GM23248 (cell line): ENCODE data around the gene TEDDM1. TPM values are rescaled to one million over a fixed set of nuclear protein-coding genes. Genes with fewer than 3 reads are reported as not detected.

Experiments used
- DNase-seq: peaks from one replicate; pipeline ENCODE4 v3.0.0-alpha.2; 2015
- H2AFZ ChIP-seq: fragments of 200-600 bp; sonication (generic); 2 replicates; pipeline ENCODE4 v1.6.1; 2016; ENCODE audit warnings: antibody characterized with exemption
- H3F3A ChIP-seq: fragments of 200-600 bp; sonication (generic); 2 replicates; pipeline ENCODE4 v1.6.1; 2016; ENCODE audit warnings: mild to moderate bottlenecking, antibody characterized with exemption, mixed run types; ENCODE audit not compliant: insufficient read depth
- H3K27ac ChIP-seq: fragments of 200-600 bp; sonication (generic); 2 replicates; pipeline ENCODE4 v1.5.1; 2016; ENCODE audit warnings: mild to moderate bottlenecking
- H3K27me3 ChIP-seq: fragments of 200-600 bp; sonication (generic); replicated peaks from 2 replicates; pipeline ENCODE4 v1.6.1; 2016; ENCODE audit warnings: mild to moderate bottlenecking; ENCODE audit not compliant: insufficient read depth
- H3K36me3 ChIP-seq: fragments of 200-600 bp; sonication (generic); 2 replicates; pipeline ENCODE4 v1.6.1; 2016; ENCODE audit warnings: low read depth, mild to moderate bottlenecking
- H3K4me1 ChIP-seq: fragments of 200-600 bp; sonication (generic); 2 replicates; pipeline ENCODE4 v1.6.1; 2016; ENCODE audit warnings: mild to moderate bottlenecking; ENCODE audit not compliant: insufficient read depth
- H3K4me2 ChIP-seq: fragments of 200-600 bp; sonication (generic); one replicate; pipeline ENCODE4 v1.6.1; 2016; ENCODE audit warnings: mild to moderate bottlenecking; ENCODE audit not compliant: unreplicated experiment
- H3K4me3 ChIP-seq: fragments of 200-600 bp; sonication (generic); 2 replicates; pipeline ENCODE4 v1.5.1; 2016; ENCODE audit warnings: mild to moderate bottlenecking
- H3K79me2 ChIP-seq: fragments of 200-600 bp; sonication (generic); 2 replicates; pipeline ENCODE4 v1.6.1; 2016; ENCODE audit warnings: mild to moderate bottlenecking; ENCODE audit not compliant: insufficient read depth
- H3K9ac ChIP-seq: fragments of 200-600 bp; sonication (generic); 2 replicates; pipeline ENCODE4 v1.6.1; 2016; ENCODE audit warnings: mild to moderate bottlenecking
- H3K9me2 ChIP-seq: fragments of 200-600 bp; sonication (generic); 2 replicates; pipeline ENCODE4 v1.6.1; 2016; ENCODE audit warnings: mixed run types, mild to moderate bottlenecking, moderate library complexity; ENCODE audit not compliant: insufficient read depth
- H3K9me3 ChIP-seq: fragments of 200-600 bp; sonication (generic); one replicate; pipeline ENCODE4 v1.6.1; 2017; ENCODE audit warnings: low read depth
- H4K20me1 ChIP-seq: fragments of 200-600 bp; sonication (generic); 2 replicates; pipeline ENCODE4 v1.6.0; 2016; ENCODE audit not compliant: insufficient read depth
- EZH2 ChIP-seq: fragments of 200-600 bp; sonication (generic); IDR thresholded peaks from 2 replicates; pipeline ENCODE4 v1.6.1; 2018; ENCODE audit warnings: antibody characterized with exemption, mild to moderate bottlenecking; ENCODE audit not compliant: insufficient read depth, poor library complexity, severe bottlenecking
- EZH2phosphoT487 ChIP-seq: fragments of 200-600 bp; sonication (generic); IDR thresholded peaks from 2 replicates; pipeline ENCODE4 v1.6.1; 2018; ENCODE audit warnings: antibody characterized with exemption, moderate library complexity, mild to moderate bottlenecking, low read depth; ENCODE audit not compliant: insufficient read depth
- WGBS, 2 experiments: methylation state at CpG; one replicate each; pipeline ENCODE4 v1.1.6; 2015 to 2017; ENCODE audit warnings: low lambda C conversion rate in 2 of 2, low coverage in 1 of 2; ENCODE audit errors: missing lambda C conversion rate in 2 of 2; 5-methylcytosine and 5-hydroxymethylcytosine counted together
- in situ Hi-C: fragments of 300-500 bp; cut with MboI; formaldehyde crosslinking; loops from 2 replicates; pipeline ENCODE4 v1.15.0; 2020
- polyA plus RNA-seq: library from polyadenylated mRNA; unstranded; fragments of >200 nt; fragmentation: Nextera tagmentation; extraction: Ambion mirVana; gene quantifications from 2 replicates; pipeline ENCODE4 v1.2.1, GENCODE V29; 2016
- total RNA-seq: library from RNA; depleted of rRNA; stranded (reverse); fragments of >200 nt; shearing (Covaris generic); gene quantifications from 2 replicates; pipeline ENCODE4 v1.2.3, GENCODE V29; 2014

The TEDDM1 gene
- total and polyA plus RNA-seq, 2 experiments from 2014 or later: not detected

- in situ Hi-C loops: no loop called here
- Histone ChIP-seq H3K9me2 (no peaks in the 10 kb centered on the region), H3F3A (peaks cover 36% of the 10 kb centered on the region), H3K27ac (no peak overlapping the region), H3K9me3 (no peaks in the 10 kb centered on the region), H3K27me3 (no peaks in the 10 kb centered on the region), H3K9ac (no peak overlapping the region), H4K20me1 (no peaks in the 10 kb centered on the region), H3K36me3 (peaks cover 57% of the 10 kb centered on the region), H2AFZ (no peak overlapping the region), H3K79me2 (peaks cover 43% of the 10 kb centered on the region), H3K4me3 (no peak overlapping the region), H3K4me2 (no peak overlapping the region), H3K4me1 (peaks cover 9% of the 10 kb centered on the region)
- WGBS, 2 experiments: 96 to 100% methylated on average over 2 of the region's 2 CpGs
- no peak for DNase-seq
- TF ChIP-seq EZH2phosphoT487 (no peak), EZH2 (no peak)
Measured at GRCh38 chr1:182387566-182387965, 12.9 kb downstream of the TEDDM1 start.

- H3K36me3 ChIP-seq: peaks cover 59% of the 10 kb centered on the region
Measured at GRCh38 chr1:182386980-182387379, 13.5 kb downstream of the TEDDM1 start.

GRCh38 chr1:182385885-182386853 lies 14.3 kb downstream of the TEDDM1 start:
- peaks cover 45% of the 10 kb centered on the region for H3F3A ChIP-seq
- H3K9ac ChIP-seq: no peak overlapping the region
- H3K4me2 ChIP-seq: no peak overlapping the region
- H3K4me3 ChIP-seq: no peak overlapping the region
- H3K36me3 ChIP-seq: peaks cover 59% of the 10 kb centered on the region
- peaks cover 43% of the 10 kb centered on the region for H3K79me2 ChIP-seq
- H4K20me1 ChIP-seq: no peaks in the 10 kb centered on the region
- no peaks in the 10 kb centered on the region for H3K9me2 ChIP-seq
- no peak overlapping the region for H3K27ac ChIP-seq
- no peaks in the 10 kb centered on the region for H3K27me3 ChIP-seq
- no peak for TF ChIP-seq EZH2
- TF ChIP-seq EZH2phosphoT487: no peak
- H2AFZ ChIP-seq: no peak overlapping the region
- 93 to 95% methylated on average over 8 of the region's 8 CpGs for WGBS, 2 experiments
- DNase-seq: no peak
- in situ Hi-C loops: no loop called here
- peaks cover 9% of the 10 kb centered on the region for H3K4me1 ChIP-seq
- H3K9me3 ChIP-seq: no peaks in the 10 kb centered on the region

More at GRCh38 chr1:182386980-182387379, 13.5 kb downstream of the TEDDM1 start:
- H3K27me3 ChIP-seq: no peaks in the 10 kb centered on the region
- no peak overlapping the region for H3K27ac ChIP-seq
- H3K79me2 ChIP-seq: peaks cover 43% of the 10 kb centered on the region
- no peak overlapping the region for H2AFZ ChIP-seq
- no peaks in the 10 kb centered on the region for H4K20me1 ChIP-seq
- in situ Hi-C loops: no loop called here
- peaks cover 37% of the 10 kb centered on the region for H3F3A ChIP-seq
- 82 to 83% methylated on average over 5 of the region's 5 CpGs for WGBS, 2 experiments
- H3K9me3 ChIP-seq: no peaks in the 10 kb centered on the region
- DNase-seq: no peak
- no peak overlapping the region for H3K9ac ChIP-seq
- TF ChIP-seq EZH2 (no peak), EZH2phosphoT487 (no peak)
- H3K4me3 ChIP-seq: no peak overlapping the region
- no peak overlapping the region for H3K4me2 ChIP-seq
- no peaks in the 10 kb centered on the region for H3K9me2 ChIP-seq
- H3K4me1 ChIP-seq: peaks cover 9% of the 10 kb centered on the region

- Histone ChIP-seq H3F3A (peaks cover 48% of the 10 kb centered on the region), H2AFZ (no peak overlapping the region), H3K9ac (no peak overlapping the region), H3K9me2 (no peaks in the 10 kb centered on the region), H3K79me2 (peaks cover 26% of the 10 kb centered on the region), H3K4me3 (no peak overlapping the region), H4K20me1 (no peaks in the 10 kb centered on the region), H3K4me2 (no peak overlapping the region), H3K9me3 (no peaks in the 10 kb centered on the region), H3K36me3 (peaks cover 59% of the 10 kb centered on the region), H3K27ac (no peak overlapping the region), H3K27me3 (no peaks in the 10 kb centered on the region), H3K4me1 (peaks cover 9% of the 10 kb centered on the region)
- 94 to 98% methylated on average over 19 of the region's 19 CpGs for WGBS, 2 experiments
- no peak for DNase-seq
- TF ChIP-seq EZH2 (no peak), EZH2phosphoT487 (no peak)
- in situ Hi-C loops: no loop called here
Measured at GRCh38 chr1:182384387-182384960, 16.0 kb downstream of the TEDDM1 start.
